HEK293 (cell line): ENCODE data around the gene ZNF524.
A peak's percentile ranks its signal among the peaks of the same experiment; 100 is the strongest.

Source experiments
- GFI1B ChIP-seq: fragments of 450-650 bp; formaldehyde crosslinking; IDR thresholded peaks from 2 replicates; pipeline ENCODE4 v1.5.1; 2016; ENCODE audit warnings: missing biosample characterization, missing genetic modification characterization
- GLIS2 ChIP-seq: fragments of 450-650 bp; formaldehyde crosslinking; IDR thresholded peaks from 2 replicates; pipeline ENCODE4 v1.5.1; 2016; ENCODE audit warnings: missing biosample characterization, missing genetic modification characterization
- KLF1 ChIP-seq: fragments of 450-650 bp; formaldehyde crosslinking; IDR thresholded peaks from 2 replicates; pipeline ENCODE4 v1.5.1; 2016; ENCODE audit warnings: missing biosample characterization, missing genetic modification characterization
- MZF1 ChIP-seq: fragments of 450-650 bp; formaldehyde crosslinking; IDR thresholded peaks from 2 replicates; pipeline ENCODE4 v1.5.1; 2017; ENCODE audit warnings: missing biosample characterization, missing genetic modification characterization, borderline replicate concordance
- ZBTB7A ChIP-seq: fragments of 450-650 bp; formaldehyde crosslinking; IDR thresholded peaks from 2 replicates; pipeline ENCODE4 v1.5.1; 2016; ENCODE audit warnings: low read depth, missing biosample characterization, missing genetic modification characterization
- ZFP3 ChIP-seq: fragments of 450-650 bp; formaldehyde crosslinking; IDR thresholded peaks from 2 replicates; pipeline ENCODE4 v1.5.1; 2016; ENCODE audit warnings: low read depth, missing biosample characterization, missing genetic modification characterization
- ZNF140 ChIP-seq: fragments of 450-650 bp; formaldehyde crosslinking; IDR thresholded peaks from 2 replicates; pipeline ENCODE4 v1.5.1; 2016; ENCODE audit warnings: missing biosample characterization, missing genetic modification characterization
- ZNF155 ChIP-seq: fragments of 450-650 bp; formaldehyde crosslinking; IDR thresholded peaks from 2 replicates; pipeline ENCODE4 v1.5.1; 2016; ENCODE audit warnings: missing biosample characterization, missing genetic modification characterization
- ZNF169 ChIP-seq: fragments of 450-650 bp; formaldehyde crosslinking; IDR thresholded peaks from 2 replicates; pipeline ENCODE4 v1.5.1; 2016; ENCODE audit warnings: missing biosample characterization, missing genetic modification characterization
- ZNF2 ChIP-seq: fragments of 450-650 bp; formaldehyde crosslinking; IDR thresholded peaks from 2 replicates; pipeline ENCODE4 v1.5.1; 2016; ENCODE audit warnings: missing biosample characterization, missing genetic modification characterization
- ZNF202 ChIP-seq: fragments of 450-650 bp; formaldehyde crosslinking; IDR thresholded peaks from 2 replicates; pipeline ENCODE4 v1.5.1; 2016; ENCODE audit warnings: missing biosample characterization, missing genetic modification characterization, borderline replicate concordance
- ZNF302 ChIP-seq: fragments of 450-650 bp; formaldehyde crosslinking; IDR thresholded peaks from 2 replicates; pipeline ENCODE4 v1.5.1; 2016; ENCODE audit warnings: missing biosample characterization, missing genetic modification characterization, low read depth
- ZNF311 ChIP-seq: fragments of 450-650 bp; formaldehyde crosslinking; IDR thresholded peaks from 2 replicates; pipeline ENCODE4 v1.5.1; 2017; ENCODE audit warnings: missing biosample characterization, missing genetic modification characterization, borderline replicate concordance
- ZNF423 ChIP-seq: fragments of 450-650 bp; formaldehyde crosslinking; IDR thresholded peaks from 2 replicates; pipeline ENCODE4 v1.5.1; 2016; ENCODE audit warnings: missing biosample characterization, missing genetic modification characterization
- ZNF473 ChIP-seq: fragments of 450-650 bp; formaldehyde crosslinking; IDR thresholded peaks from 2 replicates; pipeline ENCODE4 v1.5.1; 2017; ENCODE audit warnings: missing biosample characterization, missing genetic modification characterization
- ZNF560 ChIP-seq: fragments of 450-650 bp; formaldehyde crosslinking; IDR thresholded peaks from 2 replicates; pipeline ENCODE4 v1.5.1; 2017; ENCODE audit warnings: missing biosample characterization, missing genetic modification characterization, borderline replicate concordance
- ZNF623 ChIP-seq: fragments of 450-650 bp; formaldehyde crosslinking; IDR thresholded peaks from 2 replicates; pipeline ENCODE4 v1.5.1; 2016; ENCODE audit warnings: missing biosample characterization, missing genetic modification characterization
- ZNF654 ChIP-seq: fragments of 450-650 bp; formaldehyde crosslinking; IDR thresholded peaks from 2 replicates; pipeline ENCODE4 v1.5.1; 2016; ENCODE audit warnings: low read depth, missing biosample characterization, missing genetic modification characterization
- ZNF660 ChIP-seq: fragments of 450-650 bp; IDR thresholded peaks from 2 replicates; pipeline ENCODE4 v1.5.1; 2018; ENCODE audit warnings: missing biosample characterization, mild to moderate bottlenecking, missing genetic modification characterization
- ZNF707 ChIP-seq: fragments of 450-650 bp; formaldehyde crosslinking; IDR thresholded peaks from 2 replicates; pipeline ENCODE4 v1.5.1; 2016; ENCODE audit warnings: missing biosample characterization, missing genetic modification characterization
- ZNF76 ChIP-seq: fragments of 450-650 bp; formaldehyde crosslinking; IDR thresholded peaks from 2 replicates; pipeline ENCODE4; 2016; ENCODE audit warnings: low read depth, missing biosample characterization, missing genetic modification characterization, borderline replicate concordance
- ZNF837 ChIP-seq: fragments of 450-650 bp; formaldehyde crosslinking; IDR thresholded peaks from 2 replicates; pipeline ENCODE4 v1.5.1; 2016; ENCODE audit warnings: missing biosample characterization, missing genetic modification characterization
- TF ChIP-seq, protein P1 (sequence below): fragments of 450-650 bp; formaldehyde crosslinking; IDR thresholded peaks from 2 replicates; pipeline ENCODE4 v1.5.1; 2017; ENCODE audit warnings: missing biosample characterization, missing genetic modification characterization
- TF ChIP-seq, protein P2 (sequence below): fragments of 450-650 bp; formaldehyde crosslinking; conservative IDR thresholded peaks from 2 replicates; pipeline ENCODE4 v1.5.1; 2016; ENCODE audit warnings: low read depth, missing biosample characterization, missing genetic modification characterization
- TF ChIP-seq, protein P3 (sequence below): fragments of 450-650 bp; formaldehyde crosslinking; IDR thresholded peaks from 2 replicates; pipeline ENCODE4 v1.5.1; 2016; ENCODE audit warnings: missing biosample characterization, missing genetic modification characterization
- TF ChIP-seq, protein P4 (sequence below): fragments of 450-650 bp; formaldehyde crosslinking; IDR thresholded peaks from 2 replicates; pipeline ENCODE4 v1.5.1; 2016; ENCODE audit warnings: missing biosample characterization, missing genetic modification characterization
- TF ChIP-seq, protein P5 (sequence below): fragments of 450-650 bp; formaldehyde crosslinking; IDR thresholded peaks from 2 replicates; pipeline ENCODE4 v1.5.1; 2016; ENCODE audit warnings: missing biosample characterization, missing genetic modification characterization
- TF ChIP-seq, protein P6 (sequence below): fragments of 450-650 bp; formaldehyde crosslinking; IDR thresholded peaks from 2 replicates; pipeline ENCODE4 v1.5.1; 2016; ENCODE audit warnings: missing biosample characterization, missing genetic modification characterization

The ZNF524 gene

DNA sequence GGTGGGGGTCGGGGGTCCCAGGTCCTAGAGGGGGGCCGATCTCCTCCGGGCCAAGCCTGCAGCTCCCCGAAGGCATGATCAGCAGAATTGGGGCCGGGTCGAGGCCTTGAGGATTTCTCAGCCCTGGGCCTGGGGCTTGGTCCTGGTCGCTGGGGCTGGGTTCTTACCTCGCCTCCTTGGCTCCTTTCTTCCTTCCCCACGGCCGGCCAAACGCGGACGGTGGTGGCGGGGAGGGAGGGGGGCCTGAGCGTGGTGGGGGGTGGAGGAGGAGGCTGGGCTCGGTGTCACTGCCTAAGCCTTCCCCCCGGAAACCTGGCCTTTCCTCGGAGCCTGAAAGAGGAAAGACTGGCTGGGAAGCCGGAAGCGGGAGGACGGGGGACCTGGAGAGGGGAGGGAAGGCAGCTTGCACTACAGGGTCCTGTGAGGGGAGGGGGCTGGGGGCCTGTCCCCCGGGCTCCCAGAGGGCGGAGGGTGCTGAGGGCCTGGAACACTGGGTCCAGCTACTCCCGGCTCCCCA lies 19.4 kb upstream of the ZNF524 start, which contains the start of gene ZNF579 (continued):
- TF ChIP-seq, protein P1, sequence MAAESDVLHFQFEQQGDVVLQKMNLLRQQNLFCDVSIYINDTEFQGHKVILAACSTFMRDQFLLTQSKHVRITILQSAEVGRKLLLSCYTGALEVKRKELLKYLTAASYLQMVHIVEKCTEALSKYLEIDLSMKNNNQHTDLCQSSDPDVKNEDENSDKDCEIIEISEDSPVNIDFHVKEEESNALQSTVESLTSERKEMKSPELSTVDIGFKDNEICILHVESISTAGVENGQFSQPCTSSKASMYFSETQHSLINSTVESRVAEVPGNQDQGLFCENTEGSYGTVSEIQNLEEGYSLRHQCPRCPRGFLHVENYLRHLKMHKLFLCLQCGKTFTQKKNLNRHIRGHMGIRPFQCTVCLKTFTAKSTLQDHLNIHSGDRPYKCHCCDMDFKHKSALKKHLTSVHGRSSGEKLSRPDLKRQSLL (tag by site-specific recombination) = 0 out of 2 replicates have a peak, but pooled peaks have one; percentile 27
- TF ChIP-seq ZNF76 (tag by site-specific recombination) (peak; percentile 31; the same call in 1 of the 2 replicates), ZBTB7A (tag by site-specific recombination) (no peak), ZFP3 (tag by site-specific recombination) (no peak), ZNF660 (tag by site-specific recombination) (peak; percentile 96), GLIS2 (tag by site-specific recombination) (peak; percentile 48), ZNF654 (no peak), MZF1 (0 out of 2 replicates have a peak, but pooled peaks have one; percentile 38), ZNF169 (tag by site-specific recombination) (no peak), ZNF155 (tag by site-specific recombination) (no peak), ZNF311 (no peak), KLF1 (tag by site-specific recombination) (peak; percentile 44; the same call in 1 of the 2 replicates), ZNF423 (0 out of 2 replicates have a peak, but pooled peaks have one; percentile 7), ZNF302 (tag by site-specific recombination) (no peak), ZNF473 (no peak), ZNF837 (tag by site-specific recombination) (no peak), ZNF623 (tag by site-specific recombination) (no peak), ZNF2 (tag by site-specific recombination) (0 out of 2 replicates have a peak, but pooled peaks have one; percentile 32), GFI1B (tag by site-specific recombination) (no peak), ZNF202 (no peak), ZNF560 (tag by site-specific recombination) (no peak), ZNF140 (tag by site-specific recombination) (no peak), ZNF707 (no peak)
- TF ChIP-seq, protein P2, sequence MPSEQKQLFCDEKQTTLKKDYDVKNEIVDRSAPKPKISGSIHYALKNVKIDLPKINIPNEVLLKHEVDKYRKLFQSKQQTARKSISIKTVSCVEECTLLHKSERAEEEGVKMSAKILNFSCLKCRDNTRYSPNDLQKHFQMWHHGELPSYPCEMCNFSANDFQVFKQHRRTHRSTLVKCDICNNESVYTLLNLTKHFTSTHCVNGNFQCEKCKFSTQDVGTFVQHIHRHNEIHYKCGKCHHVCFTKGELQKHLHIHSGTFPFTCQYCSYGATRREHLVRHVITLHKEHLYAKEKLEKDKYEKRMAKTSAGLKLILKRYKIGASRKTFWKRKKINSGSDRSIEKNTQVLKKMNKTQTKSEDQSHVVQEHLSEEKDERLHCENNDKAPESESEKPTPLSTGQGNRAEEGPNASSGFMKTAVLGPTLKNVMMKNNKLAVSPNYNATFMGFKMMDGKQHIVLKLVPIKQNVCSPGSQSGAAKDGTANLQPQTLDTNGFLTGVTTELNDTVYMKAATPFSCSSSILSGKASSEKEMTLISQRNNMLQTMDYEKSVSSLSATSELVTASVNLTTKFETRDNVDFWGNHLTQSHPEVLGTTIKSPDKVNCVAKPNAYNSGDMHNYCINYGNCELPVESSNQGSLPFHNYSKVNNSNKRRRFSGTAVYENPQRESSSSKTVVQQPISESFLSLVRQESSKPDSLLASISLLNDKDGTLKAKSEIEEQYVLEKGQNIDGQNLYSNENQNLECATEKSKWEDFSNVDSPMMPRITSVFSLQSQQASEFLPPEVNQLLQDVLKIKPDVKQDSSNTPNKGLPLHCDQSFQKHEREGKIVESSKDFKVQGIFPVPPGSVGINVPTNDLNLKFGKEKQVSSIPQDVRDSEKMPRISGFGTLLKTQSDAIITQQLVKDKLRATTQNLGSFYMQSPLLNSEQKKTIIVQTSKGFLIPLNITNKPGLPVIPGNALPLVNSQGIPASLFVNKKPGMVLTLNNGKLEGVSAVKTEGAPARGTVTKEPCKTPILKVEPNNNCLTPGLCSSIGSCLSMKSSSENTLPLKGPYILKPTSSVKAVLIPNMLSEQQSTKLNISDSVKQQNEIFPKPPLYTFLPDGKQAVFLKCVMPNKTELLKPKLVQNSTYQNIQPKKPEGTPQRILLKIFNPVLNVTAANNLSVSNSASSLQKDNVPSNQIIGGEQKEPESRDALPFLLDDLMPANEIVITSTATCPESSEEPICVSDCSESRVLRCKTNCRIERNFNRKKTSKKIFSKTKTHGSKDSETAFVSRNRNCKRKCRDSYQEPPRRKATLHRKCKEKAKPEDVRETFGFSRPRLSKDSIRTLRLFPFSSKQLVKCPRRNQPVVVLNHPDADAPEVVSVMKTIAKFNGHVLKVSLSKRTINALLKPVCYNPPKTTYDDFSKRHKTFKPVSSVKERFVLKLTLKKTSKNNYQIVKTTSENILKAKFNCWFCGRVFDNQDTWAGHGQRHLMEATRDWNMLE = peak; percentile 70
- TF ChIP-seq, protein P3, sequence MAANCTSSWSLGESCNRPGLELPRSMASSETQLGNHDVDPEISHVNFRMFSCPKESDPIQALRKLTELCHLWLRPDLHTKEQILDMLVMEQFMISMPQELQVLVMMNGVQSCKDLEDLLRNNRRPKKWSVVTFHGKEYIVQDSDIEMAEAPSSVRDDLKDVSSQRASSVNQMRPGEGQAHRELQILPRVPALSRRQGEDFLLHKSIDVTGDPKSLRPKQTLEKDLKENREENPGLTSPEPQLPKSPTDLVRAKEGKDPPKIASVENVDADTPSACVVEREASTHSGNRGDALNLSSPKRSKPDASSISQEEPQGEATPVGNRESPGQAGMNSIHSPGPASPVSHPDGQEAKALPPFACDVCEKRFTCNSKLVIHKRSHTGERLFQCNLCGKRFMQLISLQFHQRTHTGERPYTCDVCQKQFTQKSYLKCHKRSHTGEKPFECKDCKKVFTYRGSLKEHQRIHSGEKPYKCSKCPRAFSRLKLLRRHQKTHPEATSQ (tag by site-specific recombination) = 0 out of 2 replicates have a peak, but pooled peaks have one; percentile 26
- TF ChIP-seq, protein P4, sequence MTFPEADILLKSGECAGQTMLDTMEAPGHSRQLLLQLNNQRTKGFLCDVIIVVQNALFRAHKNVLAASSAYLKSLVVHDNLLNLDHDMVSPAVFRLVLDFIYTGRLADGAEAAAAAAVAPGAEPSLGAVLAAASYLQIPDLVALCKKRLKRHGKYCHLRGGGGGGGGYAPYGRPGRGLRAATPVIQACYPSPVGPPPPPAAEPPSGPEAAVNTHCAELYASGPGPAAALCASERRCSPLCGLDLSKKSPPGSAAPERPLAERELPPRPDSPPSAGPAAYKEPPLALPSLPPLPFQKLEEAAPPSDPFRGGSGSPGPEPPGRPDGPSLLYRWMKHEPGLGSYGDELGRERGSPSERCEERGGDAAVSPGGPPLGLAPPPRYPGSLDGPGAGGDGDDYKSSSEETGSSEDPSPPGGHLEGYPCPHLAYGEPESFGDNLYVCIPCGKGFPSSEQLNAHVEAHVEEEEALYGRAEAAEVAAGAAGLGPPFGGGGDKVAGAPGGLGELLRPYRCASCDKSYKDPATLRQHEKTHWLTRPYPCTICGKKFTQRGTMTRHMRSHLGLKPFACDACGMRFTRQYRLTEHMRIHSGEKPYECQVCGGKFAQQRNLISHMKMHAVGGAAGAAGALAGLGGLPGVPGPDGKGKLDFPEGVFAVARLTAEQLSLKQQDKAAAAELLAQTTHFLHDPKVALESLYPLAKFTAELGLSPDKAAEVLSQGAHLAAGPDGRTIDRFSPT (tag by site-specific recombination) = no peak
- TF ChIP-seq, protein P5, sequence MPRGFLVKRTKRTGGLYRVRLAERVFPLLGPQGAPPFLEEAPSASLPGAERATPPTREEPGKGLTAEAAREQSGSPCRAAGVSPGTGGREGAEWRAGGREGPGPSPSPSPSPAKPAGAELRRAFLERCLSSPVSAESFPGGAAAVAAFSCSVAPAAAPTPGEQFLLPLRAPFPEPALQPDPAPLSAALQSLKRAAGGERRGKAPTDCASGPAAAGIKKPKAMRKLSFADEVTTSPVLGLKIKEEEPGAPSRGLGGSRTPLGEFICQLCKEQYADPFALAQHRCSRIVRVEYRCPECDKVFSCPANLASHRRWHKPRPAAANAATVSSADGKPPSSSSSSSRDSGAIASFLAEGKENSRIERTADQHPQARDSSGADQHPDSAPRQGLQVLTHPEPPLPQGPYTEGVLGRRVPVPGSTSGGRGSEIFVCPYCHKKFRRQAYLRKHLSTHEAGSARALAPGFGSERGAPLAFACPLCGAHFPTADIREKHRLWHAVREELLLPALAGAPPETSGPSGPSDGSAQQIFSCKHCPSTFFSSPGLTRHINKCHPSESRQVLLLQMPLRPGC (tag by site-specific recombination) = no peak
- TF ChIP-seq, protein P6, sequence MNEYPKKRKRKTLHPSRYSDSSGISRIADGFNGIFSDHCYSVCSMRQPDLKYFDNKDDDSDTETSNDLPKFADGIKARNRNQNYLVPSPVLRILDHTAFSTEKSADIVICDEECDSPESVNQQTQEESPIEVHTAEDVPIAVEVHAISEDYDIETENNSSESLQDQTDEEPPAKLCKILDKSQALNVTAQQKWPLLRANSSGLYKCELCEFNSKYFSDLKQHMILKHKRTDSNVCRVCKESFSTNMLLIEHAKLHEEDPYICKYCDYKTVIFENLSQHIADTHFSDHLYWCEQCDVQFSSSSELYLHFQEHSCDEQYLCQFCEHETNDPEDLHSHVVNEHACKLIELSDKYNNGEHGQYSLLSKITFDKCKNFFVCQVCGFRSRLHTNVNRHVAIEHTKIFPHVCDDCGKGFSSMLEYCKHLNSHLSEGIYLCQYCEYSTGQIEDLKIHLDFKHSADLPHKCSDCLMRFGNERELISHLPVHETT (tag by site-specific recombination) = no peak
